Smooth muscle cell of the pulmonary artery (primary cell): ENCODE data around the gene RNF208. TPM values are rescaled to one million over a fixed set of nuclear protein-coding genes. Genes with fewer than 3 reads are reported as not detected.

ENCODE experiments used
- total RNA-seq: library from RNA; depleted of rRNA; stranded (reverse); fragments of >200 nt; gene quantifications from 2 replicates; pipeline ENCODE4 v1.2.3, GENCODE V29; 2014

The RNF208 gene
- 1.2 and 2.8 TPM in 2 replicates for total RNA-seq

GRCh38 chr9:137222190-137223077 is at the start of gene RNF208:
TSS of gene RNF208 (minus strand) at chr9:137222240. CDS start at chr9:137221212, 1,028 bp downstream.

GRCh38 chr9:137254624-137255447 is 32.8 kb upstream of the RNF208 start, which contains the start of gene NELFB:
TSS of gene NELFB (plus strand) at chr9:137255327.

GRCh38 chr9:137251194-137251461 is 29.1 kb upstream of the RNF208 start, which contains the start of gene STPG3:
TSS of gene STPG3 (plus strand) at chr9:137251286. CDS start at chr9:137251287, 1 bp downstream.

GRCh38 chr9:137240841-137241489 is 18.9 kb upstream of the RNF208 start, which contains the start of gene TUBB4B:
TSS of gene TUBB4B (plus strand) at chr9:137241287. CDS start at chr9:137241361, 74 bp downstream.

GRCh38 chr9:137230705-137231371 is 8.8 kb upstream of the RNF208 start, which contains the start of gene SLC34A3:
TSS of gene SLC34A3 (plus strand) at chr9:137230901. CDS start at chr9:137231703, 802 bp downstream.

GRCh38 chr9:137227054-137227852 is 5.2 kb upstream of the RNF208 start, which contains the start of gene RNF224:
TSS of gene RNF224 (plus strand) at chr9:137227502. CDS start at chr9:137228336, 834 bp downstream.

GRCh38 chr9:137224830-137225694 is 3.0 kb upstream of the RNF208 start, which contains the start of gene CYSRT1:
TSS of gene CYSRT1 (plus strand) at chr9:137225174. CDS start at chr9:137225622, 448 bp downstream.

GRCh38 chr9:137205126-137206069 is 16.6 kb downstream of the RNF208 start, which contains the start of the genes NDOR1 and TMEM203:
TSS of gene NDOR1 (plus strand) at chr9:137205700. CDS start at chr9:137205778, 78 bp downstream.
TSS of gene TMEM203 (minus strand) at chr9:137205648. CDS start at chr9:137205414, 234 bp downstream.

GRCh38 chr9:137200311-137201204 is 21.5 kb downstream of the RNF208 start, which contains the start of gene TPRN:
TSS of gene TPRN (minus strand) at chr9:137200741. CDS start at chr9:137200711, 30 bp downstream.

GRCh38 chr9:137188490-137189296 is 33.3 kb downstream of the RNF208 start, which contains the start of the genes ANAPC2 and SSNA1:
TSS of gene ANAPC2 (minus strand) at chr9:137188560. CDS start at chr9:137188532, 28 bp downstream.
TSS of gene SSNA1 (plus strand) at chr9:137188676. CDS start at chr9:137188727, 51 bp downstream.

Other genes starting within 250 kb of the RNF208 start
- 11.1 and 66.1 TPM in 2 replicates for gene PTGDS, start 244.7 kb downstream of the RNF208 start, total RNA-seq
- gene LCNL1, start 239.2 kb downstream of the RNF208 start, total RNA-seq: 0.50 and 1.1 TPM in 2 replicates
- gene PAXX, start 229.8 kb downstream of the RNF208 start, total RNA-seq: 8.0 and 11.2 TPM in 2 replicates
- 2.0 and 2.9 TPM in 2 replicates for gene CLIC3, start 225.7 kb downstream of the RNF208 start, total RNA-seq
- 81.1 and 129 TPM in 2 replicates for gene ABCA2, start 194.0 kb downstream of the RNF208 start, total RNA-seq
- not detected in 2 replicates for gene FUT7, start 190.2 kb downstream of the RNF208 start, total RNA-seq
- 21.6 and 66.1 TPM in 2 replicates for gene NPDC1, start 176.1 kb downstream of the RNF208 start, total RNA-seq
- not detected in 2 replicates for gene ENTPD2, start 168.2 kb downstream of the RNF208 start, total RNA-seq
- 2.7 and 3.7 TPM in 2 replicates for gene SAPCD2, start 151.7 kb downstream of the RNF208 start, total RNA-seq
- 20.3 and 38.3 TPM in 2 replicates for gene UAP1L1, start 144.7 kb downstream of the RNF208 start, total RNA-seq
- 153 and 203 TPM in 2 replicates for gene MAN1B1, start 135.3 kb downstream of the RNF208 start, total RNA-seq
- gene DPP7, start 107.5 kb downstream of the RNF208 start, total RNA-seq: 82.9 and 145 TPM in 2 replicates
- gene GRIN1, start 83.1 kb downstream of the RNF208 start, total RNA-seq: 0.10 TPM in 1 of 2 replicates, not detected in the other
- gene LRRC26, start 52.2 kb downstream of the RNF208 start, total RNA-seq: not detected in 2 replicates
- gene TMEM210, start 50.2 kb downstream of the RNF208 start, total RNA-seq: not detected in 2 replicates
- 24.6 and 33.7 TPM in 2 replicates for gene ANAPC2, start 33.7 kb downstream of the RNF208 start, total RNA-seq
- gene SSNA1, start 33.6 kb downstream of the RNF208 start, total RNA-seq: 42.6 and 53.3 TPM in 2 replicates
- 6.1 and 9.5 TPM in 2 replicates for gene TPRN, start 21.5 kb downstream of the RNF208 start, total RNA-seq
- 36.8 and 39.2 TPM in 2 replicates for gene TMEM203, start 16.6 kb downstream of the RNF208 start, total RNA-seq
- gene NDOR1, start 16.5 kb downstream of the RNF208 start, total RNA-seq: 4.5 and 6.3 TPM in 2 replicates
- 0.33 and 0.66 TPM in 2 replicates for gene CYSRT1, start 2.9 kb upstream of the RNF208 start, total RNA-seq
- gene RNF224, start 5.3 kb upstream of the RNF208 start, total RNA-seq: 0.07 TPM in 1 of 2 replicates, not detected in the other
- gene SLC34A3, start 8.7 kb upstream of the RNF208 start, total RNA-seq: not detected in 2 replicates
- 145 and 163 TPM in 2 replicates for gene TUBB4B, start 19.0 kb upstream of the RNF208 start, total RNA-seq
- gene STPG3, start 29.0 kb upstream of the RNF208 start, total RNA-seq: not detected in 2 replicates
- 59.5 and 64.4 TPM in 2 replicates for gene NELFB, start 33.1 kb upstream of the RNF208 start, total RNA-seq
- gene TOR4A, start 55.5 kb upstream of the RNF208 start, total RNA-seq: 19.7 and 47.4 TPM in 2 replicates
- 0.13 and 0.20 TPM in 2 replicates for gene NRARP, start 80.0 kb upstream of the RNF208 start, total RNA-seq
- 11.5 and 14.7 TPM in 2 replicates for gene EXD3, start 200.9 kb upstream of the RNF208 start, total RNA-seq
- 0.36 and 0.46 TPM in 2 replicates for gene NOXA1, start 201.2 kb upstream of the RNF208 start, total RNA-seq
- not detected in 2 replicates for gene ENTPD8, start 219.1 kb upstream of the RNF208 start, total RNA-seq
- 20.3 and 36.7 TPM in 2 replicates for gene NSMF, start 237.1 kb upstream of the RNF208 start, total RNA-seq